ENCODE results near the gene RTN4IP1. TPM values are rescaled to one million over a fixed set of nuclear protein-coding genes. Genes with fewer than 3 reads are reported as not detected.

The RTN4IP1 gene
- total RNA-seq, 1 experiment from 2014 or later, result 12.5 TPM

- H2BK15ac ChIP-seq (ENCODE audit: low read depth, low read length), result no peak overlapping the region
- H4K5ac ChIP-seq (ENCODE audit: insufficient read length, low read depth, low read length), result no peak overlapping the region
- no peaks in the 10 kb centered on the region for H3K27me3 ChIP-seq (ENCODE audit: insufficient read depth, low read length)
- H2BK12ac ChIP-seq (ENCODE audit: insufficient read length, low read depth, low read length), result no peak overlapping the region
- no peak overlapping the region for H3T11ph ChIP-seq (ENCODE audit: low read length)
- no peak overlapping the region for H3K27ac Mint-ChIP-seq
- no peak overlapping the region for H4K8ac ChIP-seq (replicated peaks; ENCODE audit: insufficient read length, low read depth, low read length)
- no peak overlapping the region for H4K91ac ChIP-seq (ENCODE audit: insufficient read length, low read depth, low read length)
- H3K23me2 ChIP-seq (ENCODE audit: insufficient read length, low read depth, low read length, poor library complexity, severe bottlenecking), result no peaks in the 10 kb centered on the region
- H3K9me3 Mint-ChIP-seq, result no peaks in the 10 kb centered on the region
- H3K56ac ChIP-seq (ENCODE audit: insufficient read length, low read depth, low read length), result no peak overlapping the region
- WGBS (ENCODE audit: extremely low coverage, insufficient read length, low lambda C conversion rate), result no CpG with 5 or more reads among the region's 2 CpGs
- no peak overlapping the region for H2BK5ac ChIP-seq (ENCODE audit: insufficient read length, low read length)
- TF ChIP-seq, protein P1, sequence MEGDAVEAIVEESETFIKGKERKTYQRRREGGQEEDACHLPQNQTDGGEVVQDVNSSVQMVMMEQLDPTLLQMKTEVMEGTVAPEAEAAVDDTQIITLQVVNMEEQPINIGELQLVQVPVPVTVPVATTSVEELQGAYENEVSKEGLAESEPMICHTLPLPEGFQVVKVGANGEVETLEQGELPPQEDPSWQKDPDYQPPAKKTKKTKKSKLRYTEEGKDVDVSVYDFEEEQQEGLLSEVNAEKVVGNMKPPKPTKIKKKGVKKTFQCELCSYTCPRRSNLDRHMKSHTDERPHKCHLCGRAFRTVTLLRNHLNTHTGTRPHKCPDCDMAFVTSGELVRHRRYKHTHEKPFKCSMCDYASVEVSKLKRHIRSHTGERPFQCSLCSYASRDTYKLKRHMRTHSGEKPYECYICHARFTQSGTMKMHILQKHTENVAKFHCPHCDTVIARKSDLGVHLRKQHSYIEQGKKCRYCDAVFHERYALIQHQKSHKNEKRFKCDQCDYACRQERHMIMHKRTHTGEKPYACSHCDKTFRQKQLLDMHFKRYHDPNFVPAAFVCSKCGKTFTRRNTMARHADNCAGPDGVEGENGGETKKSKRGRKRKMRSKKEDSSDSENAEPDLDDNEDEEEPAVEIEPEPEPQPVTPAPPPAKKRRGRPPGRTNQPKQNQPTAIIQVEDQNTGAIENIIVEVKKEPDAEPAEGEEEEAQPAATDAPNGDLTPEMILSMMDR (conservative IDR thresholded peaks at IDR 0.05), result no peak
- no peaks in the 10 kb centered on the region for H3K27me3 Mint-ChIP-seq (ENCODE audit: low read depth)
- no peak overlapping the region for H2AFZ ChIP-seq (ENCODE audit: low read length)
- H2AK5ac ChIP-seq (ENCODE audit: insufficient read length, low read length), result no peak overlapping the region
- DNase-seq, result no peak
- no peak overlapping the region for H3K14ac ChIP-seq (ENCODE audit: insufficient read depth, low read length)
- H3K4me2 ChIP-seq (ENCODE audit: insufficient read depth, insufficient read length, low read length), result no peak overlapping the region
- no peak overlapping the region for H3K27ac ChIP-seq (ENCODE audit: insufficient read length, low read depth, low read length)
- no peaks in the 10 kb centered on the region for H3K79me2 ChIP-seq (ENCODE audit: insufficient read depth, low read length)
- no peaks in the 10 kb centered on the region for H3K79me1 ChIP-seq (ENCODE audit: insufficient read depth, low read depth, low read length, poor library complexity, severe bottlenecking)
- H4K20me1 ChIP-seq (ENCODE audit: control insufficient read depth, insufficient read depth, insufficient read length), result no peaks in the 10 kb centered on the region
- H3K4ac ChIP-seq (ENCODE audit: low read depth, low read length), result no peak overlapping the region
- no peak overlapping the region for H3K9ac ChIP-seq (ENCODE audit: extremely low read depth, insufficient read length, low read length)
- H2BK120ac ChIP-seq (ENCODE audit: low read depth, low read length, poor library complexity, severe bottlenecking), result no peak overlapping the region
- no peak overlapping the region for H2BK20ac ChIP-seq (ENCODE audit: low read depth, low read length, poor library complexity, severe bottlenecking)
- no peaks in the 10 kb centered on the region for H3K36me3 Mint-ChIP-seq (ENCODE audit: insufficient read depth in 1 of 3, low read depth in 3 of 3)
- no peak overlapping the region for H3K4me3 Mint-ChIP-seq
- peaks cover 6 to 11% of the 10 kb centered on the region in 2 experiments; a peak in 3 of 4 replicates for H3K4me1 Mint-ChIP-seq
- H3K23ac ChIP-seq (ENCODE audit: insufficient read length, low read depth, low read length), result no peak overlapping the region
- no peaks in the 10 kb centered on the region; the same call in 1 of the 2 replicates for H3K4me1 ChIP-seq (ENCODE audit: insufficient read depth, low read length)
- no peak overlapping the region for H3K18ac ChIP-seq (ENCODE audit: insufficient read length, low read depth, low read length)
- H3K9me3 ChIP-seq (ENCODE audit: control insufficient read depth, low read depth, low read length), result no peaks in the 10 kb centered on the region
These were observed 100.8 kb downstream of the RTN4IP1 start for GRCh38 chr6:106528521-106528920.

Measured in H9 (cell line).